NCI-H345 (cell line): ENCODE measurements around the gene SCO2.
A peak's percentile ranks its signal among the peaks of the same experiment; 100 is the strongest.

Experiments used
- DNase-seq: peaks from one replicate; lab custom pipeline; 2025; lab: John Stamatoyannopoulos, UW

Gene SCO2

GRCh38 chr22:50476868-50477267 is 48.5 kb downstream of the SCO2 start:
- DNase-seq, result peak; percentile 6

GRCh38 chr22:50475652-50476002 is 49.8 kb downstream of the SCO2 start:
- DNase-seq, result no peak

- peak; percentile 85 for DNase-seq
These were observed 50.4 kb downstream of the SCO2 start, which contains the start of gene SBF1 for GRCh38 chr22:50474710-50475651. TSS of gene SBF1 (minus strand) at chr22:50475035. CDS start at chr22:50474840, 195 bp downstream.

- no peak for DNase-seq
These were observed 51.3 kb downstream of the SCO2 start for GRCh38 chr22:50473855-50474671.
